Measurements from ENCODE around the gene BICRA.

The BICRA gene

GRCh38 chr19:47608969-47609905 lies at the start of gene BICRA:
TSS of gene BICRA (plus strand) at chr19:47609134. CDS start at chr19:47673575, 64,441 bp downstream.
- TF ChIP-seq, protein P1, sequence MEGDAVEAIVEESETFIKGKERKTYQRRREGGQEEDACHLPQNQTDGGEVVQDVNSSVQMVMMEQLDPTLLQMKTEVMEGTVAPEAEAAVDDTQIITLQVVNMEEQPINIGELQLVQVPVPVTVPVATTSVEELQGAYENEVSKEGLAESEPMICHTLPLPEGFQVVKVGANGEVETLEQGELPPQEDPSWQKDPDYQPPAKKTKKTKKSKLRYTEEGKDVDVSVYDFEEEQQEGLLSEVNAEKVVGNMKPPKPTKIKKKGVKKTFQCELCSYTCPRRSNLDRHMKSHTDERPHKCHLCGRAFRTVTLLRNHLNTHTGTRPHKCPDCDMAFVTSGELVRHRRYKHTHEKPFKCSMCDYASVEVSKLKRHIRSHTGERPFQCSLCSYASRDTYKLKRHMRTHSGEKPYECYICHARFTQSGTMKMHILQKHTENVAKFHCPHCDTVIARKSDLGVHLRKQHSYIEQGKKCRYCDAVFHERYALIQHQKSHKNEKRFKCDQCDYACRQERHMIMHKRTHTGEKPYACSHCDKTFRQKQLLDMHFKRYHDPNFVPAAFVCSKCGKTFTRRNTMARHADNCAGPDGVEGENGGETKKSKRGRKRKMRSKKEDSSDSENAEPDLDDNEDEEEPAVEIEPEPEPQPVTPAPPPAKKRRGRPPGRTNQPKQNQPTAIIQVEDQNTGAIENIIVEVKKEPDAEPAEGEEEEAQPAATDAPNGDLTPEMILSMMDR (IDR thresholded peaks at IDR 0.05; ENCODE audit: low read depth, low read length): no peak
- no peak for DNase-seq (ENCODE audit: extremely low read depth, low read depth)

DNA sequence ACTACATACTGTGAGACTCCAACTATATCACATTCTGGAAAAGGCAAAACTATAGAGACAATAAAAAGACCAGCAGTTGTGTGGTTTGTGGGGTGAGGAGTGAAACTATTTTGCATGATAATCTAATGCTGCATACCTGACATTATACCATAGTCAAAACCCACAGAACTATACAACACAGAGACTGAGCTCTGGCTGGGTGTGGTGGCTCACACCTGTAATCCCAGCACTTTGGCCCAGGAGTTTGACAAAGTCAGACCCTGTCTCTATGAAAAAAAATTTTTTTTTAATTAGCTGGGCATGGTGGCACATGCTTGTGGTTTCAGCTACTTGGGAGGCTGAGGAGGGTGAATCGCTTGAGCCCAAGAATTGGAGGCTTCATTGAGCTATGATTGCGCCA lies 47.9 kb upstream of the BICRA start:
- DNase-seq (ENCODE audit: extremely low read depth, low read depth): no peak
- TF ChIP-seq, protein P1 (IDR thresholded peaks at IDR 0.05; ENCODE audit: low read depth, low read length): no peak

- TF ChIP-seq, protein P1 (IDR thresholded peaks at IDR 0.05; ENCODE audit: low read depth, low read length): no peak
- no peak for DNase-seq (ENCODE audit: extremely low read depth, low read depth)
Observed at GRCh38 chr19:47561440-47562057, 47.4 kb upstream of the BICRA start.

GRCh38 chr19:47564081-47564480 lies 44.9 kb upstream of the BICRA start:
- TF ChIP-seq, protein P1 (IDR thresholded peaks at IDR 0.05; ENCODE audit: low read depth, low read length): no peak
- DNase-seq (ENCODE audit: extremely low read depth, low read depth): no peak

- TF ChIP-seq, protein P1 (IDR thresholded peaks at IDR 0.05; ENCODE audit: low read depth, low read length): no peak
- no peak for DNase-seq (ENCODE audit: extremely low read depth, low read depth)
Observed at GRCh38 chr19:47569331-47569730, 39.6 kb upstream of the BICRA start.

DNA sequence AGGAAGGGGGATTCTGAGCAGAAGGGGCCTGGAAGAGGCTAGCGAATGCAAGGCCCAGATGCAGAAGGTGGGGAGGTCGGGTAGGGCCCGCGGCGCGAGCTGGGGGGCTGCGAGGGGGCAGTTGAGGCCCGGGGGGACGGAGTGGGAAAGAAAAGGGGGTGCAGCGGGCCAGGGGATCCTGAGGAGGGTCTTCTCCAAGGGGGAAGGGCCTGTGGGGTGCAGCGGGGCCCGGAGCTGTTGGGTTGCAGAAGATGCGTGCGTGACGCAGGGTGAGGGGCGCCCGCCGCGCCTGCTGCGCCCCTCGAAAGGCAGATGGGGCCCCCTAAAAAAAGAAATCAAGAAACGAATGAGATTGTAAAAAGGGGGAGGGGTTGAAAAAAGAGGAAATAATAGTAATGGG lies 36.3 kb upstream of the BICRA start:
- no peak for DNase-seq (ENCODE audit: extremely low read depth, low read depth)
- TF ChIP-seq, protein P1 (IDR thresholded peaks at IDR 0.05; ENCODE audit: low read depth, low read length): no peak

Measured in AG09319 (cell line).